Omental fat pad (tissue), 4 donors: ENCODE measurements around the gene DEF6. TPM values are rescaled to one million over a fixed set of nuclear protein-coding genes. Genes with fewer than 3 reads are reported as not detected.

ENCODE experiments used
- ATAC-seq: fragments of 150-250 bp; one replicate; pipeline ENCODE4 v1.9.1; 2016; ENCODE audit warnings: mild to moderate bottlenecking, moderate library complexity; ENCODE audit not compliant: low FRiP score
- DNase-seq: peaks from one replicate; pipeline ENCODE4 v3.0.0-alpha.2; 2019; ENCODE audit warnings: low spot score
- CTCF ChIP-seq, 3 donors: fragments of 450-650 bp; IDR thresholded peaks; one replicate each; pipeline ENCODE4 v1.5.1; 2016 to 2017; ENCODE audit warnings: antibody characterized with exemption in 3 of 3, mild to moderate bottlenecking in 3 of 3, moderate library complexity in 2 of 3
- total RNA-seq, 4 donors: library from RNA; depleted of rRNA; stranded (reverse); fragments of >200 nt; gene quantifications; one replicate each; pipeline ENCODE4 v1.1.0, GENCODE V29; 2016

Gene DEF6
- total RNA-seq, 4 donors from 2014 or later = 6.6 to 17.4 (median 9.3) TPM

DNA sequence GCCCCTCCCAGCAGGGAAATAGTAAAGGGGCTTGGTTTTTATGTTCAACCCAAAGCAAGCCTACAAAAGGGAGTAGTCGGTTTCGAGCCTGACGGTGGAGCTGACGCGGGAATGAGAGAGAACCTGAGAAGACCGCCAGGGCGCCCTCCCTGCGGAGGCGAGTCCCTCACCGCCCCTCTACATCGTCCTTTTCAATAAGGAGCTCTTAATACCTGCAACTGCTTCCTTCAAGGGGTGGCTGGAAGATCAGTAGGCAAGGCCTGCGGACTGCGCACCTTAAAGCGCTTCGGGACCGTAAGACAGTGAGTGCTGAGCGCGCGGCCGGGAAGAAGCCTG, 38.8 kb upstream of the DEF6 start:
- DNase-seq = no peak
- no peak for TF ChIP-seq CTCF (IDR thresholded peaks at IDR 0.05)
- peak; percentile 11 for ATAC-seq

- DNase-seq (peak; percentile 92), ATAC-seq (peak; percentile 91)
- TF ChIP-seq CTCF (IDR thresholded peaks at IDR 0.05) = peak in 1 of 3 donors; percentile 41
These were observed 38.2 kb upstream of the DEF6 start, which contains the start of gene ZNF76 for GRCh38 chr6:35259194-35259947. Gene ZNF76 (plus strand): TSS chr6:35259735. CDS start chr6:35281152, 21,417 bp downstream.

GRCh38 chr6:35259948-35260590, 37.5 kb upstream of the DEF6 start:
- no peak for TF ChIP-seq CTCF (IDR thresholded peaks at IDR 0.05)
- DNase-seq = peak; percentile 61
- ATAC-seq = peak; percentile 65

- no peak for TF ChIP-seq CTCF (IDR thresholded peaks at IDR 0.05)
- DNase-seq (no peak), ATAC-seq (peak; percentile 25)
These were observed 36.7 kb upstream of the DEF6 start for GRCh38 chr6:35260591-35261570.

DNA sequence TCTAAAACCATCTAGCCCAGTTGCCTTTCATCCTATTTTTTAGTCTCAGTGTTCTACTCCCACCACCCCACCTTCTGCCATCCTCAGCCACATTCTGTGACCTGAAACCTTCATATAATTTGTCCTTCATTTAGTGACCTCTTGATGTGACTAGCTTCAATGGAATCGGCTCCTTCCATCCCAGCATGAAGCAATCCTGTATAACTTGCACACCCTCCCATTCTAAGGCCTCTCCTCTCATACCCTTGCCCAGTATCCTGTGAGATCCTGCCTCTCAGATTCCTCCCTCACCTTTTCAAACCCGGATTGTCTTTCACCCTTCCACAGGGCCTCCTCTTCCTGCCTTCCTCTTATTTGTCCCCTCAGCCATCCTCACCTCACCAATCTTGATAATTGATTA, 35.0 kb upstream of the DEF6 start:
- DNase-seq = no peak
- no peak for ATAC-seq
- no peak for TF ChIP-seq CTCF (IDR thresholded peaks at IDR 0.05)

DNA sequence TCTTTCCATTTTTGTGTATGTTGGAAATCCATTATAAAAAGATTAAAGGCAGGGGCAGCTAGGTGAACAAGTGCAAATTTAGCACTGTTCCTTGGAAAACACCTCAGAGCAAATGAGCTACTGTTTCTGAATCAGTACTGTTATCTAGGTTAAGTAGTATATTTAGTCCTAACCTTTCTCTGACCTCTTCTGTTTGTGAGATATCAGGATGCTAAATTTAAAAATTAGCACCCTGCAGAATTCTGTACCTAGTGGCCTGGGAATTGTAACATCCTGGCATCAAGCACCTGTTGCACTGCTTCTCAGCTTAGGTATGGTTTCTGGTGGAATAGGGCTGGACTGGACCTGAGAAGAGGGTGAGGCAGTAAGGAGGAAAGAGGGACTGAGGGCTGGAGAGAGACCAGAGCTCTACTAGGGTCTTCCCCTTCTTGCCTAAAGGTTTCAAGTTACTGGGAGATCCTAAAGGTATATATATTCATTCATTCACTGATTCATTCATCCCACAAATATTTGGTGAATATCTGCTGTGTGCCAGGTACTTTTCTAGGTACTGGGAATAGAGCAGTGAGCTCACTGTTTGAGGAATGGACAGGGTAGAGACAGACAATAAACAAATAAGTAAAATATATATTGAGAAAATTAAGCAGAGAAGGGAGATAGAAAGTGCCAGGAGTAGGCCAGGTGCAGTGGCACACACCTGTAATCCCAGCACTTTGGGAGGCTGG, 32.9 kb upstream of the DEF6 start:
- TF ChIP-seq CTCF (IDR thresholded peaks at IDR 0.05) = no peak
- no peak for ATAC-seq
- no peak for DNase-seq
